Measurements from ENCODE around the gene ART5. TPM values are rescaled to one million over a fixed set of nuclear protein-coding genes. Genes with fewer than 3 reads are reported as not detected.

ART5 gene
- total RNA-seq, 1 experiment from 2014 or later: not detected

DNA sequence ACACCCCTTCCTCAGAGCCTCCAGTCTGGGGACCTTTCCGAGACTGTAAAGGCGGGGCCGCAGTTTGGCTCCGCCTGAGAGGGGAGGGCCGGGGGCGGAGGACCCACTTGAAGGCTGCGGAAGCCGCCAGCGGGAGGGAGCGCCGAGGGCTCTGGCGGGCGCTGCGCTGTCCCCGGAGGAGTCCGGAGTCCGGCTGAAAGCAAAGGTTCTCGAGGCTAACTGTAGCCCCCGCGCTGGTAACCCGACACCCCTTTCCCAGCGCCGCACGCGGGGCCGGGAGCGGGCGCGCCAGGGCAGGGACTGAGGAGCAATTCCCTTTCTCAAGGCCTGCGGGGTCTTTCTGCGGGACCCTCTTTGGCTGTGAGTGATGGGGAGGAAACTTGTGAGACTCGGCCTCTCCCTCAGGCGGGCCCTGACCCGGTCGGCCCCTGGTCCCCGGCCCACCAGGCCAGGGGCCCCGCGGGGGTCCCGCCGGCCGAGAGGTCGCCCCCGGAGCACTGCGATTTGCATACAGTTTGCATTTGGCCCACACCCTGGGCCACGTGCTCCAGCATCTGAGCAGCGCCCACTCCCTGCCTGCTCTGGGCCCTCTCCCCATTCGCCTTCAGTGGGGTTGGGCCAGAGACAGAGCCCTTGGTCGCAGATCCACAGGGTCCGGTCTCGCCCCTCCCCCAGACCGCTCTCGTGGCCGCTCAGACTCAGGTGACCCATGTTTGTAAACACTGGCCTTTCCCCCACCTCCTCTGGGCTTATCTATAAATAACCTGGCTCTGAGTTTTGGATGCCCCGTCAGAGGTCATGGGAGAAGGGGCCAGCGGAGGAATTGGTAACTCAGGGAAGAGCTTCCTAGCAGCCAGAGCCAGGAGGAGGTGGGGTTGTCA lies 519 bp upstream of the ART5 start:
- H3K27ac ChIP-seq (ENCODE audit: low read depth, low read length, poor library complexity, severe bottlenecking): no peak overlapping the region
- H3K9me3 ChIP-seq (ENCODE audit: low read depth, low read length, poor library complexity, severe bottlenecking): no peaks in the 10 kb centered on the region
- POLR2A ChIA-PET (ENCODE audit: low non-redundant PET): no interaction called here
- CTCF ChIA-PET: no interaction called here
- peaks cover 3% of the 10 kb centered on the region for H3K27me3 ChIP-seq (replicated peaks; ENCODE audit: insufficient read depth, low read depth, low read length, poor library complexity)
- intact Hi-C loops (cut with micrococcal nuclease; ENCODE audit: unreplicated experiment): no loop called here
- peak overlapping the region; percentile 41 for H3K4me3 ChIP-seq (ENCODE audit: low read depth, low read length, poor library complexity, severe bottlenecking)
- BruUV-seq (replicated peaks): no TSS peak
- peak; percentile 74 for DNase-seq (ENCODE audit: low spot score)
- H3K4me1 ChIP-seq (ENCODE audit: insufficient read depth, low read length, poor library complexity, severe bottlenecking): no peaks in the 10 kb centered on the region
- TF ChIP-seq CTCF (conservative IDR thresholded peaks at IDR 0.05; ENCODE audit: low read depth, low read length) (no peak), EZH2 (IDR thresholded peaks at IDR 0.05; ENCODE audit: borderline replicate concordance, low read depth, low read length, poor library complexity, severe bottlenecking) (no peak)
- H3K36me3 ChIP-seq (ENCODE audit: insufficient read depth, low read length, poor library complexity, severe bottlenecking): no peaks in the 10 kb centered on the region

DNA sequence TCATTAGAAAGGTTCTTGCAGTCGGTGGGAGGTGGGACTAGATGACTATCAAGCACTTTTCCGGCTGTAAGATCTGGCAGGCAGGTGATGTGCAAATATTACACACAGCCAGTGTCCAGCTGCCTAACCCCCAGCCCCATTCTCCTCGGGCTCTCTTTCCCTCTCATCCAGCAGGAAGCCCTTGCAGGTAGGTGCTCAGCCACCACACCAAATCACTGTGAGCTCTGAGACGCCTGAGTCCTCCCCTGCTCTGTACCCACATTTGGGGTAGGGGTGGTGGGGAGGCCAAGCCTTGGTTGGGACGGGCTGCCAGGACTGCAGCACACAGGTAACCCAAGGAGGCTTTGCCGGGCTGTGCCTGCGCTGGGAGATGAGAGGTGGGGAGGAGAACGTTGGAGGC lies 601 bp downstream of the ART5 start:
- Histone ChIP-seq H3K36me3 (ENCODE audit: insufficient read depth, low read length, poor library complexity, severe bottlenecking) (no peaks in the 10 kb centered on the region), H3K4me3 (ENCODE audit: low read depth, low read length, poor library complexity, severe bottlenecking) (no peak overlapping the region), H3K4me1 (ENCODE audit: insufficient read depth, low read length, poor library complexity, severe bottlenecking) (no peaks in the 10 kb centered on the region), H3K27ac (ENCODE audit: low read depth, low read length, poor library complexity, severe bottlenecking) (no peak overlapping the region), H3K27me3 (replicated peaks; ENCODE audit: insufficient read depth, low read depth, low read length, poor library complexity) (no peaks in the 10 kb centered on the region), H3K9me3 (ENCODE audit: low read depth, low read length, poor library complexity, severe bottlenecking) (no peaks in the 10 kb centered on the region)
- no TSS peak for BruUV-seq (replicated peaks)
- no peak for TF ChIP-seq CTCF (conservative IDR thresholded peaks at IDR 0.05; ENCODE audit: low read depth, low read length)
- TF ChIP-seq EZH2 (IDR thresholded peaks at IDR 0.05; ENCODE audit: borderline replicate concordance, low read depth, low read length, poor library complexity, severe bottlenecking): no peak
- intact Hi-C loops (cut with micrococcal nuclease; ENCODE audit: unreplicated experiment): no loop called here
- ChIA-PET CTCF (no interaction called here), POLR2A (ENCODE audit: low non-redundant PET) (no interaction called here)
- DNase-seq (ENCODE audit: low spot score): no peak

GRCh38 chr11:3639841-3640240 lies 2.0 kb downstream of the ART5 start:
- ChIA-PET CTCF (no interaction called here), POLR2A (ENCODE audit: low non-redundant PET) (no interaction called here)
- H3K4me1 ChIP-seq (ENCODE audit: insufficient read depth, low read length, poor library complexity, severe bottlenecking): no peaks in the 10 kb centered on the region
- DNase-seq (ENCODE audit: low spot score): no peak
- H3K27me3 ChIP-seq (replicated peaks; ENCODE audit: insufficient read depth, low read depth, low read length, poor library complexity): no peaks in the 10 kb centered on the region
- no peak overlapping the region for H3K4me3 ChIP-seq (ENCODE audit: low read depth, low read length, poor library complexity, severe bottlenecking)
- BruUV-seq (replicated peaks): no TSS peak
- no peaks in the 10 kb centered on the region for H3K9me3 ChIP-seq (ENCODE audit: low read depth, low read length, poor library complexity, severe bottlenecking)
- TF ChIP-seq CTCF (conservative IDR thresholded peaks at IDR 0.05; ENCODE audit: low read depth, low read length): no peak
- no peak for TF ChIP-seq EZH2 (IDR thresholded peaks at IDR 0.05; ENCODE audit: borderline replicate concordance, low read depth, low read length, poor library complexity, severe bottlenecking)
- H3K36me3 ChIP-seq (ENCODE audit: insufficient read depth, low read length, poor library complexity, severe bottlenecking): no peaks in the 10 kb centered on the region
- H3K27ac ChIP-seq (ENCODE audit: low read depth, low read length, poor library complexity, severe bottlenecking): no peak overlapping the region
- intact Hi-C loops (cut with micrococcal nuclease; ENCODE audit: unreplicated experiment): no loop called here

Measured in A673 (cell line).